Prostate gland (tissue), 2 donors: ENCODE data around the gene HNRNPUL1.

Experiments
- CTCF ChIP-seq, 4 experiments: fragments of 200-600 bp in 2 of 4; fragments of 450-650 bp in 2 of 4; sonication (generic) in 2 of 4; IDR thresholded peaks; 1 replicate in 3 of 4; 2 replicates in 1 of 4; pipeline ENCODE4 v1.5.1; 2016 to 2019; ENCODE audit warnings: antibody characterized with exemption in 4 of 4, mild to moderate bottlenecking in 2 of 4, moderate library complexity in 2 of 4
- POLR2AphosphoS5 ChIP-seq: sonication (generic); formaldehyde crosslinking; IDR thresholded peaks from one replicate; pipeline ENCODE4 v1.6.1; 2017; ENCODE audit warnings: antibody characterized with exemption

DNA sequence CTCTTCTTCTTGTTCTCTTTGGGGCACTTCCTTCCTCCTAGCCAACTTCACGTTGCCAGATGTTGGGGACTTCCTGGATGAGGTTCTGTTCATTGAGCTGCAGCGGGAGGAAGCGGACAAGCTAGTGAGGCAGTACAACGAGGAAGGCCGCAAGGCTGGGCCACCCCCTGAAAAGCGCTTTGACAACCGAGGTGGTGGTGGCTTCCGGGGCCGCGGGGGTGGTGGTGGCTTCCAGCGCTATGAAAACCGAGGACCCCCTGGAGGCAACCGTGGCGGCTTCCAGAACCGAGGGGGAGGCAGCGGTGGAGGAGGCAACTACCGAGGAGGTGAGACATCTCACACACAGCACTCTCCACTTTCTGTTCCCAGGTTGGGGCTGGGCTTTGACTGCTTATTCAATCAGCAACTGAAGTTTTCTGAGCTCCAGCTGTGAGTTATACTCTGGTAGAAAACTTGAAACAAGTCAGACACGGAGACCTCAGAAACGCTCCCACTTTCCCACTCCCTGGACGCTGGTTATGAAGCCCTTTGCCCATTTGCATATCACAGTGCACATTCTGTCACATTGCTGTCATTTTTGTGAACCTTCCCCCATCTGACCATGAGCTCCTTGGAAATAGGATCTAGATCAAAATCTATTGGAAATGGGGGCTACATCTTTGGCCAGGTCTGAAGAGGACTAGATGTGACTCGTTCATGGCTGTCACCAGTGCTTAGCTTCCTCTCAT lies 38.6 kb downstream of the HNRNPUL1 start:
- TF ChIP-seq CTCF (IDR thresholded peaks at IDR 0.05) (no peak), POLR2AphosphoS5 (no peak)
